Cardiac fibroblast (primary cell): Measurements from ENCODE around the gene IKZF1.

Experiments used
- DNase-seq, 2 donors: peaks; one replicate each; pipeline versions ENCODE4 v3.0.0 to v3.0.0-alpha.2; 2010; ENCODE audit warnings: low read depth in 2 of 2
- H3K4me3 ChIP-seq, 2 donors: replicated peaks in 1 of 2; 1 replicate in 1 of 2; 2 replicates in 1 of 2; pipeline ENCODE4 v1.5.1; 2011; ENCODE audit warnings: low read depth in 2 of 2, low read length in 2 of 2, mild to moderate bottlenecking in 2 of 2, moderate library complexity in 1 of 2
- TF ChIP-seq, protein P1 (sequence below): IDR thresholded peaks from one replicate; pipeline ENCODE4 v1.5.1; 2011; ENCODE audit warnings: low read depth, mild to moderate bottlenecking, low read length, inconsistent platforms

Gene IKZF1

DNA sequence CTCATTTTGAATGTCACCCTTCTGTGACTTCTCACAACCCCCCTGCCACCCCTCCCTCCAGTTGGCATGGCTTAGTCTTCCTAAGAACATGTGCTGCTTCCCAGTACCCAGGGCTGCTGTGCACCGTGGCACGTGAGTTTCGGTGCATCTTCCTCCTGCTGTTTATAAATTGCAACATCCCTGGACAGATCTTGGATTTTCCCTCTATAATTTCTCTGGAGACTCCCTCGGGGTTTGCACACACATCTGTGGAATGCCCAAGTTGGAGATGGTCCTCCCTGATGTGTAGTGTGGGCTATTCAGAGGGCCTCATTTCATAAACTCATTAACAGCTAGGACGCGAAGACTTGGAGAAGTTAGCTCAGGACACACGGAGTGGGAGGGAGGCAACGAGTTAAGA is 52.9 kb downstream of the IKZF1 start:
- TF ChIP-seq, protein P1, sequence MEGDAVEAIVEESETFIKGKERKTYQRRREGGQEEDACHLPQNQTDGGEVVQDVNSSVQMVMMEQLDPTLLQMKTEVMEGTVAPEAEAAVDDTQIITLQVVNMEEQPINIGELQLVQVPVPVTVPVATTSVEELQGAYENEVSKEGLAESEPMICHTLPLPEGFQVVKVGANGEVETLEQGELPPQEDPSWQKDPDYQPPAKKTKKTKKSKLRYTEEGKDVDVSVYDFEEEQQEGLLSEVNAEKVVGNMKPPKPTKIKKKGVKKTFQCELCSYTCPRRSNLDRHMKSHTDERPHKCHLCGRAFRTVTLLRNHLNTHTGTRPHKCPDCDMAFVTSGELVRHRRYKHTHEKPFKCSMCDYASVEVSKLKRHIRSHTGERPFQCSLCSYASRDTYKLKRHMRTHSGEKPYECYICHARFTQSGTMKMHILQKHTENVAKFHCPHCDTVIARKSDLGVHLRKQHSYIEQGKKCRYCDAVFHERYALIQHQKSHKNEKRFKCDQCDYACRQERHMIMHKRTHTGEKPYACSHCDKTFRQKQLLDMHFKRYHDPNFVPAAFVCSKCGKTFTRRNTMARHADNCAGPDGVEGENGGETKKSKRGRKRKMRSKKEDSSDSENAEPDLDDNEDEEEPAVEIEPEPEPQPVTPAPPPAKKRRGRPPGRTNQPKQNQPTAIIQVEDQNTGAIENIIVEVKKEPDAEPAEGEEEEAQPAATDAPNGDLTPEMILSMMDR = no peak
- DNase-seq = no peak
- H3K4me3 ChIP-seq = no peak overlapping the region

DNA sequence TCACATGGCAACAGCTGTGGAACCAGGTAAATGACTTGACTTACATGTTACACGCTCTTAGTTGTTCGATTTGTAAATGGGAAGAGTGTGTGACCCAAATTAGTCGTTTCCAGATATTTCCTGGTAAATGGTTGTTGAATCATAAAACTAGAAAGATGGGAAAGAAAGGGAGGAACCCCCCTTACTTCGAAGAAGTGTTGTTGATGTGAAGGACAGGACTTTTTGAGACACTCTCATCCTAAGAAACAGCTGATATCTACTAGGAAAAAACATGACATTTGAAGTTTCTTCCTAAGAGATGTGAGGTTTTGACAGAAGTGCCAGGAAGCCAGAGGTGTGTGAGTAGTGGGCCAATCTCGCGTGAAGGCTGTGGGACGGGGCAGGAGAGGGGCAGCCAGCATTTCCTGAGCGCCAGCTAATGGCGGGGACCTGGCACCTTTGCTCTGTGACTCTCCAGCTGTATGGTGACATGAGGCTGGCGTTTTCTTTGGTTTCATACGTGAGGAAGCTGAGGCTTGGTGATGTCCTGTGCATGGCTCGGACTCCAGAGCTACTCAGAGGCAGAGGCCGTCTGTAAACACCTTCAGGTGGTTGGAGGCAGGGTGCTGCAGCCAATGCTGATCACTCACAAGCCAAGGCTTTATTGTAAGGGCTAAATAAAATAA is 53.7 kb downstream of the IKZF1 start:
- no peak for DNase-seq
- TF ChIP-seq, protein P1 = no peak
- H3K4me3 ChIP-seq = no peak overlapping the region

DNA sequence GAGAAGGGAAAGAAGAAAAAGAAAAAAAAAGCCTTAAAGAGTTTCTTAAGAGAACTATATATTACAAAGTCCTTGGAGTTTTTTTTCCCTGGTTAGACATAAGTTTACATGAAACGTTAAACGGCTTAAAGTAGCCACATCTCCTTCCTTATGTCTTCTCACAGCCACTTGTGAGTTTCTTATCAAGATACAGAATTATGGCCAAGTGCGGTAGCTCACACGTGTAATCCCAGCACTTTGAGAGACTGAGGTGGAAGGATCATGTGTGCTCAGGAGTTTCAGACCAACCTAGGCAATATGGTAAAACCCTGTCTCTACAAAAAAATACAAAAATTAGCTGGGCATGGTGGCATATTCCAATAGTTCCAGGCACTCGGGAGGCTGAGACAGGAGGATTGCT is 54.3 kb downstream of the IKZF1 start:
- DNase-seq = no peak
- H3K4me3 ChIP-seq = no peak overlapping the region
- TF ChIP-seq, protein P1 = no peak

DNA sequence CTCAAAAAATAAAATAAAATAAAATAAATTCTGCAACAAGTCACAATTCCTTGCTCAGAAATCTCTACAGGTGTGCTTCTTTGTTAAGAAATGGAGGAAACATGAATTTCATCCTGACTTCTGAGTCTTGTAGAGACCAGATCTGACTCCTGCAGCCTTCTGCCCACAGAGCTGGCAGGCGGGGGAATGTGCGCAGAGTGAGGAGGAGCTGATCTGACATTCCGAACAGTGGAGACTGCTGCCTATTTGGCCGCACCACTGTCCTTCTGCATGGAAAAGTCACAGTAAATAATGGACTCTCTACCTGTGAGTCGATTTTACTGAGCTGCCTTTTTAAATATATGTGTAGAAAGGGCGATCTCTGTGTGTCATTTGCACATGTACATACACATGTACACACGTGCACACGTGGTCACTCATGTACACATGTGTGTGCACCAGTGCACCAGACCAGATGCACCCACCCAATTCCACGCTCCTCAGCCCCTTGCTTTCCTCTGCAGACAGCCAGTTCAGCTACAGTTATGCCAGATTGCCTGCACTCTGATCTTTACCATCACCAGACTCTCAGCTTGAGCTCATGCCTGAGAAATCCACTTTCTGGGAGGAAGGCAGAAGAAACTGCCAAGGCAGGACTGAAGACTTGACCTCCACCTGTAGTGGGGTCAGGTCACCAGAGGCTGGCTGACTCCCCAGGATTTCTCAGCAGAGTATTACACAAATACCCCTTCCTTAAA is 54.9 kb downstream of the IKZF1 start:
- no peak overlapping the region for H3K4me3 ChIP-seq
- TF ChIP-seq, protein P1 = no peak
- DNase-seq = no peak

DNA sequence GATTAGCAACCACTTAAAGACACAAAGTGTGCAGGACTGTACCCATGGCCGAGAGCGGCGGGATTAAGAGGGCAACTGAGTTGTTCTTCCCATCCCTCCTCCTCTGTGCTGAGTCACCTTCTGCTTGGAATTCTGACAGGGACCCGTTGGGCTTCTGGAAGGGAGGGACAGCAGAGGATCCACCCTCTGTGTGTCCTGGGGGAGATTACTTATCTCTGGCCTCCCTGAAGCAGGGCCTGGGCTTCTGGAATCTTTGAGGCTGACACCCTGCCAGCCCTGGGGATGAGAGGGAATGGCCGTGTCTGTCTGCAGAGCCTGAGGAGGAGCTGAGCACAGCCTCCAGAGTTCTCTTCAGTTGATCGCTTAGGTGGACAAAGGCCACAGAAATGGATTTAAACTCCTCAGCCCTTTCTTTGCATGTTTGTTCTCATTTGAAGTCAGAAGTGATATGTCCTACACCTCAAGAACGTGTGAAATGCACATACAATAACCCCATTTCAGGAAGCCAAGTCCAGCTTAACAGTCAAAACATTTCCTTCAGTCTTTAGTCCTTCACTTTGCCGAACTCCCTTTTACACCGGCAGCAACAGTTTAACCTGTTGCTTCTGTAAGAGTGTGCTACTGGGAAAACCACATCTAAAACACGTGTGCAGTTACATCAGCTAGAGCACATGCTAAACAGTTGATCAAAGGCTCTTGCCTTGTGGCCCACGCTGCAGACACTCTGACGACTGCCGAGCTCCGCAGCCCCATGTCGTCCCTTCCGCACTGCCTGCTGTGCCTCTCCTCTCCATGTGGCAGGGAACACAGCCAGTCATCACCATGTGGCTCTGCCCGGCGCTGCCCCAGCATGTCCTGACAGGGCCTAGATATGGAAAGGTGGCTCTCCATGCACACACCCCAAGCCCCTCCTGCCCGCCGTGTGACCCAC is 55.7 kb downstream of the IKZF1 start:
- TF ChIP-seq, protein P1 = no peak
- no peak overlapping the region for H3K4me3 ChIP-seq
- peak in 1 of 2 donors; percentile 4 for DNase-seq

DNA sequence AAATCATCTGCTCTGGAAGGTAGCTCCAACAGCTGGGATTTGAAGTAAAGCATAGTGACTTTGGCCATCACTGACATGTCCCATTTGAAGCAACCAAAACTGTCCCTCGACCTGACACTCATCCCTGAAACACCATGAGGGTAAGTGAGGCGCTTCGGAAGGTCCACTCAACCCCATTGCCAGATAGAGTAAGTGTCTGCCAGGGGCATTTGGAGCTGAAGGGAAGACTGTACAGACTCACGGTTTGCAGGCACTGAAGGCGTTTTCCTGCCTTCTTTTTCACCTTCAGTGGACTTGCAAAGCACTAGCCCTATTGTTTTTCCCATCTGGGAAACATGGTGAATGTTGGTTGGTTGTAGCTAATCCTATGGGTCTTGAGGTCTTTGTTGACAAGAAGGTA is 57.6 kb downstream of the IKZF1 start:
- no peak overlapping the region for H3K4me3 ChIP-seq
- TF ChIP-seq, protein P1 = no peak
- no peak for DNase-seq
